GM23338 (cell line): ENCODE results near the gene FAM83C. TPM values are rescaled to one million over a fixed set of nuclear protein-coding genes. Genes with fewer than 3 reads are reported as not detected.

ENCODE experiments used
- ATAC-seq: fragments of 200-7000 bp; cut with Tn5 transposase; 3 replicates; pipeline ENCODE4 v1.9.1; 2020
- DNase-seq: peaks from one replicate; pipeline ENCODE4 v3.0.0-alpha.2; 2015; ENCODE audit warnings: low spot score
- H2AFZ ChIP-seq: fragments of 200-600 bp; sonication (generic); 2 replicates; pipeline ENCODE4 v1.8.0; 2016; ENCODE audit warnings: antibody characterized with exemption, mild to moderate bottlenecking, moderate library complexity
- H3F3A ChIP-seq: fragments of 200-600 bp; sonication (generic); replicated peaks from 2 replicates; pipeline ENCODE4 v1.8.0; 2017; ENCODE audit warnings: antibody characterized with exemption, mixed run types, low read depth
- H3K27ac ChIP-seq: fragments of 200-600 bp; sonication (generic); 2 replicates; pipeline ENCODE4 v1.6.1; 2016; ENCODE audit warnings: low read depth
- H3K27me3 ChIP-seq: fragments of 200-600 bp; sonication (generic); 2 replicates; pipeline ENCODE4 v1.8.0; 2016; ENCODE audit warnings: mild to moderate bottlenecking, mixed run types, moderate library complexity; ENCODE audit not compliant: insufficient read depth
- H3K36me3 ChIP-seq: fragments of 200-600 bp; sonication (generic); 2 replicates; pipeline ENCODE4 v1.8.0; 2016; ENCODE audit warnings: mild to moderate bottlenecking; ENCODE audit not compliant: insufficient read depth
- H3K4me1 ChIP-seq: fragments of 200-600 bp; sonication (generic); 2 replicates; pipeline ENCODE4 v1.8.0; 2016; ENCODE audit warnings: mild to moderate bottlenecking, moderate library complexity; ENCODE audit not compliant: insufficient read depth
- H3K4me2 ChIP-seq: fragments of 200-600 bp; sonication (generic); 2 replicates; pipeline ENCODE4 v1.7.1; 2017; ENCODE audit warnings: mixed run types
- H3K4me3 ChIP-seq: fragments of 200-600 bp; sonication (generic); 2 replicates; pipeline ENCODE4 v1.6.1; 2016; ENCODE audit warnings: mixed run types
- H3K79me2 ChIP-seq: fragments of 200-600 bp; sonication (generic); replicated peaks from 2 replicates; pipeline ENCODE4 v1.8.0; 2017; ENCODE audit warnings: mild to moderate bottlenecking; ENCODE audit not compliant: insufficient read depth
- H3K9me2 ChIP-seq: fragments of 200-600 bp; sonication (generic); 2 replicates; pipeline ENCODE4 v1.8.0; 2017; ENCODE audit not compliant: insufficient read depth
- H4K20me1 ChIP-seq: fragments of 200-600 bp; sonication (generic); replicated peaks from 2 replicates; pipeline ENCODE4 v1.8.0; 2017; ENCODE audit warnings: mild to moderate bottlenecking; ENCODE audit not compliant: insufficient read depth
- H3K27ac Mint-ChIP-seq: 2 replicates; pipeline ENCODE4 v1.8.0; 2020; ENCODE audit warnings: inconsistent platforms, mild to moderate bottlenecking, moderate library complexity, mixed read lengths
- H3K27me3 Mint-ChIP-seq: 3 replicates; pipeline ENCODE4 v1.8.0; 2022; ENCODE audit warnings: low read depth, mild to moderate bottlenecking, moderate library complexity, mixed read lengths, inconsistent platforms; ENCODE audit not compliant: insufficient read depth, poor library complexity
- H3K36me3 Mint-ChIP-seq: 3 replicates; pipeline ENCODE4 v1.8.0; 2021; ENCODE audit warnings: low read depth, mild to moderate bottlenecking, inconsistent platforms, moderate library complexity, mixed read lengths
- H3K4me1 Mint-ChIP-seq: 3 replicates; pipeline ENCODE4 v1.8.0; 2020; ENCODE audit warnings: mild to moderate bottlenecking, inconsistent platforms, mixed read lengths
- H3K4me3 Mint-ChIP-seq: 3 replicates; pipeline ENCODE4 v1.8.0; 2021; ENCODE audit warnings: moderate library complexity, mild to moderate bottlenecking, inconsistent platforms, mixed read lengths
- H3K9me3 Mint-ChIP-seq: 3 replicates; pipeline ENCODE4 v1.8.0; 2020; ENCODE audit warnings: moderate library complexity, mild to moderate bottlenecking, inconsistent platforms, mixed read lengths
- CREB1 ChIP-seq: fragments of 250-450 bp; sonication (Bioruptor Pico); IDR thresholded peaks from 2 replicates; pipeline ENCODE4 v1.5.0; 2020; ENCODE audit warnings: low read depth, mild to moderate bottlenecking, moderate library complexity
- EZH2 ChIP-seq: fragments of 200-600 bp; sonication (generic); IDR thresholded peaks from one replicate; pipeline ENCODE4 v1.8.0; 2017; ENCODE audit warnings: antibody characterized with exemption, mild to moderate bottlenecking, low read depth; ENCODE audit not compliant: unreplicated experiment
- EZH2phosphoT487 ChIP-seq: fragments of 200-600 bp; sonication (generic); IDR thresholded peaks from one replicate; pipeline ENCODE4 v1.8.1; 2018; ENCODE audit warnings: antibody characterized with exemption; ENCODE audit not compliant: unreplicated experiment
- JUNB ChIP-seq: IDR thresholded peaks from one replicate; pipeline ENCODE4 v1.6.1; 2016; ENCODE audit warnings: antibody characterized with exemption; ENCODE audit not compliant: unreplicated experiment
- NANOG ChIP-seq: IDR thresholded peaks from 2 replicates; pipeline ENCODE4 v1.6.1; 2016; ENCODE audit warnings: antibody characterized with exemption, borderline replicate concordance
- POLR2AphosphoS5 ChIP-seq: IDR thresholded peaks from 2 replicates; pipeline ENCODE4 v1.6.1; 2016; ENCODE audit warnings: antibody characterized with exemption, low read depth
- STAT1 ChIP-seq: IDR thresholded peaks from one replicate; pipeline ENCODE4 v1.6.1; 2016; ENCODE audit warnings: antibody characterized with exemption; ENCODE audit not compliant: unreplicated experiment
- ZNF114 ChIP-seq: fragments of 250-450 bp; sonication (Bioruptor Pico); IDR thresholded peaks from 2 replicates; pipeline ENCODE4 v1.5.0; 2020; ENCODE audit warnings: mild to moderate bottlenecking, moderate library complexity
- ZNF331 ChIP-seq: fragments of 250-450 bp; sonication (Bioruptor Pico); IDR thresholded peaks from 2 replicates; pipeline ENCODE4 v1.5.0; 2020; ENCODE audit warnings: low read depth, mild to moderate bottlenecking, moderate library complexity
- polyA plus RNA-seq: library from polyadenylated mRNA; unstranded; fragments of >200 nt; fragmentation: Nextera tagmentation; extraction: Ambion mirVana; gene quantifications from 2 replicates; pipeline ENCODE4 v1.2.1, GENCODE V29; 2016
- total RNA-seq: library from RNA; depleted of rRNA; stranded (reverse); fragments of >200 nt; shearing (Covaris generic); gene quantifications from 2 replicates; pipeline ENCODE4 v1.2.3, GENCODE V29; 2014
- TF ChIP-seq, protein P1 (sequence below): IDR thresholded peaks from 2 replicates; pipeline ENCODE4 v1.6.1; 2016; ENCODE audit warnings: antibody characterized with exemption
- TF ChIP-seq, protein P2 (sequence below): fragments of 250-450 bp; sonication (Bioruptor Pico); IDR thresholded peaks from 2 replicates; pipeline ENCODE4 v1.5.0; 2020; ENCODE audit warnings: mild to moderate bottlenecking, moderate library complexity
- TF ChIP-seq, protein P3 (sequence below), 2 experiments: fragments of 200-600 bp in 1 of 2; sonication (generic) in 1 of 2; conservative IDR thresholded peaks; 2 replicates each; pipeline versions ENCODE4 v1.5.1 to v1.6.1; 2016 to 2017; ENCODE audit warnings: antibody characterized with exemption in 2 of 2, low read depth in 2 of 2, mild to moderate bottlenecking in 2 of 2, moderate library complexity in 1 of 2
- TF ChIP-seq, protein P4 (sequence below): IDR thresholded peaks from one replicate; pipeline ENCODE4 v1.6.1; 2018; ENCODE audit warnings: antibody characterized with exemption; ENCODE audit not compliant: unreplicated experiment

Gene FAM83C
- total and polyA plus RNA-seq, 2 experiments from 2014 or later, result 0.10 TPM; not detected in 1

DNA sequence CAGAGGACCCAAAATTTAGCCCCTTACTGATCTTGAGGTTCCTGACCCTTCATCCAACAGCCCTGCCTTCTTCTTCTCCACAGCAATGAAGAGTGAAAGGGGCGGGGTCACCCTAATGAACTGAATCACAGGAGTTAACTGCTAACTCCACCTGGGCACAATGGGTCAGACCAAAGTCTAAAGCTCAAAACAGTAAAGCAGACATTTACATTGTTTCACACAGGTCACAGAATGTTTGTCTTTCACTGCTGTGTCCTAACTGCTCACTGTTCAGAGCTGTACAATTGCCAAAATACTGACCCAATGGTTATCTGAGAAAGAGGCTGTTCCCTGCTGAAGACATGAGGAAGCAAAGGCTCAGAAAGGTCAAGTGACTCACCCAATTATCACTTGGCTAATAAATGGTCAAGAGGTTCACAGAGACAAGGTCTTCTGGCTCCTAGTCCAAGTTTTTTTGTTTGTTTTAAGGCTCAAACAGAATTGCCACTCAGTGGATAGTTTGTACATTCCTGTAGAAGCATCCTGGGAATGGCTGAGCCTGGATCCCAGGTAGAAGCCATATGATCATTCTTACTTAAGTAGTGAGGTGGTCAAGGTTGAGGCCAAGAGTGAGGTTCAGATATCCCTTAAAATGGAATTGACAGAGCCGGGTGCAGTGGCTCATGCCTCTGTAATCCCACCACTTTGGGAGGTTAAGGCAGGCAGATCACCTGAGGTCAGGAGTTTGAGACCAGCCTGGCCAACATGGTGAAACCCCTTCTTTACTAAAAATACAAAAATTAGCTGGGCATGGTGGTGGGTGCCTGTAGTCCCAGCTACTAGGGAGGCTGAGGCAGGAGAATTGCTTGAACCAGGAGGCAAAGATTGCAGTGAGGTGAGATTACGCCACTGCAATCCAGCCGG, 35.1 kb upstream of the FAM83C start:
- Histone ChIP-seq H3F3A (no peaks in the 10 kb centered on the region), H3K27ac (no peak overlapping the region), H3K9me2 (no peaks in the 10 kb centered on the region), H2AFZ (no peak overlapping the region), H3K36me3 (no peaks in the 10 kb centered on the region), H3K4me2 (no peak overlapping the region), H3K4me3 (no peak overlapping the region), H3K79me2 (no peaks in the 10 kb centered on the region), H4K20me1 (peaks cover 7% of the 10 kb centered on the region; the same call in 1 of the 2 replicates), H3K27me3 (no peaks in the 10 kb centered on the region), H3K4me1 (no peaks in the 10 kb centered on the region)
- DNase-seq (no peak), ATAC-seq (no peak)
- TF ChIP-seq, protein P1, sequence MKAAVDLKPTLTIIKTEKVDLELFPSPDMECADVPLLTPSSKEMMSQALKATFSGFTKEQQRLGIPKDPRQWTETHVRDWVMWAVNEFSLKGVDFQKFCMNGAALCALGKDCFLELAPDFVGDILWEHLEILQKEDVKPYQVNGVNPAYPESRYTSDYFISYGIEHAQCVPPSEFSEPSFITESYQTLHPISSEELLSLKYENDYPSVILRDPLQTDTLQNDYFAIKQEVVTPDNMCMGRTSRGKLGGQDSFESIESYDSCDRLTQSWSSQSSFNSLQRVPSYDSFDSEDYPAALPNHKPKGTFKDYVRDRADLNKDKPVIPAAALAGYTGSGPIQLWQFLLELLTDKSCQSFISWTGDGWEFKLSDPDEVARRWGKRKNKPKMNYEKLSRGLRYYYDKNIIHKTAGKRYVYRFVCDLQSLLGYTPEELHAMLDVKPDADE, result no peak
- TF ChIP-seq EZH2, result no peak
- TF ChIP-seq CREB1, result no peak
- no peak for TF ChIP-seq STAT1
- TF ChIP-seq EZH2phosphoT487, result no peak
- TF ChIP-seq, protein P2, sequence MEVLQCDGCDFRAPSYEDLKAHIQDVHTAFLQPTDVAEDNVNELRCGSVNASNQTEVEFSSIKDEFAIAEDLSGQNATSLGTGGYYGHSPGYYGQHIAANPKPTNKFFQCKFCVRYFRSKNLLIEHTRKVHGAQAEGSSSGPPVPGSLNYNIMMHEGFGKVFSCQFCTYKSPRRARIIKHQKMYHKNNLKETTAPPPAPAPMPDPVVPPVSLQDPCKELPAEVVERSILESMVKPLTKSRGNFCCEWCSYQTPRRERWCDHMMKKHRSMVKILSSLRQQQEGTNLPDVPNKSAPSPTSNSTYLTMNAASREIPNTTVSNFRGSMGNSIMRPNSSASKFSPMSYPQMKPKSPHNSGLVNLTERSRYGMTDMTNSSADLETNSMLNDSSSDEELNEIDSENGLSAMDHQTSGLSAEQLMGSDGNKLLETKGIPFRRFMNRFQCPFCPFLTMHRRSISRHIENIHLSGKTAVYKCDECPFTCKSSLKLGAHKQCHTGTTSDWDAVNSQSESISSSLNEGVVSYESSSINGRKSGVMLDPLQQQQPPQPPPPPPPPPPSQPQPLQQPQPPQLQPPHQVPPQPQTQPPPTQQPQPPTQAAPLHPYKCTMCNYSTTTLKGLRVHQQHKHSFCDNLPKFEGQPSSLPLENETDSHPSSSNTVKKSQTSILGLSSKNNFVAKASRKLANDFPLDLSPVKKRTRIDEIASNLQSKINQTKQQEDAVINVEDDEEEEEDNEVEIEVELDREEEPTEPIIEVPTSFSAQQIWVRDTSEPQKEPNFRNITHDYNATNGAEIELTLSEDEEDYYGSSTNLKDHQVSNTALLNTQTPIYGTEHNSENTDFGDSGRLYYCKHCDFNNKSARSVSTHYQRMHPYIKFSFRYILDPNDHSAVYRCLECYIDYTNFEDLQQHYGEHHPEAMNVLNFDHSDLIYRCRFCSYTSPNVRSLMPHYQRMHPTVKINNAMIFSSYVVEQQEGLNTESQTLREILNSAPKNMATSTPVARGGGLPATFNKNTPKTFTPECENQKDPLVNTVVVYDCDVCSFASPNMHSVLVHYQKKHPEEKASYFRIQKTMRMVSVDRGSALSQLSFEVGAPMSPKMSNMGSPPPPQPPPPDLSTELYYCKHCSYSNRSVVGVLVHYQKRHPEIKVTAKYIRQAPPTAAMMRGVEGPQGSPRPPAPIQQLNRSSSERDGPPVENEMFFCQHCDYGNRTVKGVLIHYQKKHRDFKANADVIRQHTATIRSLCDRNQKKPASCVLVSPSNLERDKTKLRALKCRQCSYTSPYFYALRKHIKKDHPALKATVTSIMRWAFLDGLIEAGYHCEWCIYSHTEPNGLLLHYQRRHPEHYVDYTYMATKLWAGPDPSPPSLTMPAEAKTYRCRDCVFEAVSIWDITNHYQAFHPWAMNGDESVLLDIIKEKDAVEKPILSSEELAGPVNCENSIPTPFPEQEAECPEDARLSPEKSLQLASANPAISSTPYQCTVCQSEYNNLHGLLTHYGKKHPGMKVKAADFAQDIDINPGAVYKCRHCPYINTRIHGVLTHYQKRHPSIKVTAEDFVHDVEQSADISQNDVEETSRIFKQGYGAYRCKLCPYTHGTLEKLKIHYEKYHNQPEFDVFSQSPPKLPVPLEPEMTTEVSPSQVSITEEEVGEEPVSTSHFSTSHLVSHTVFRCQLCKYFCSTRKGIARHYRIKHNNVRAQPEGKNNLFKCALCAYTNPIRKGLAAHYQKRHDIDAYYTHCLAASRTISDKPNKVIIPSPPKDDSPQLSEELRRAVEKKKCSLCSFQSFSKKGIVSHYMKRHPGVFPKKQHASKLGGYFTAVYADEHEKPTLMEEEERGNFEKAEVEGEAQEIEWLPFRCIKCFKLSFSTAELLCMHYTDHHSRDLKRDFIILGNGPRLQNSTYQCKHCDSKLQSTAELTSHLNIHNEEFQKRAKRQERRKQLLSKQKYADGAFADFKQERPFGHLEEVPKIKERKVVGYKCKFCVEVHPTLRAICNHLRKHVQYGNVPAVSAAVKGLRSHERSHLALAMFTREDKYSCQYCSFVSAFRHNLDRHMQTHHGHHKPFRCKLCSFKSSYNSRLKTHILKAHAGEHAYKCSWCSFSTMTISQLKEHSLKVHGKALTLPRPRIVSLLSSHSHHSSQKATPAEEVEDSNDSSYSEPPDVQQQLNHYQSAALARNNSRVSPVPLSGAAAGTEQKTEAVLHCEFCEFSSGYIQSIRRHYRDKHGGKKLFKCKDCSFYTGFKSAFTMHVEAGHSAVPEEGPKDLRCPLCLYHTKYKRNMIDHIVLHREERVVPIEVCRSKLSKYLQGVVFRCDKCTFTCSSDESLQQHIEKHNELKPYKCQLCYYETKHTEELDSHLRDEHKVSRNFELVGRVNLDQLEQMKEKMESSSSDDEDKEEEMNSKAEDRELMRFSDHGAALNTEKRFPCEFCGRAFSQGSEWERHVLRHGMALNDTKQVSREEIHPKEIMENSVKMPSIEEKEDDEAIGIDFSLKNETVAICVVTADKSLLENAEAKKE (CRISPR knock-in tag), result no peak
- TF ChIP-seq, protein P3, sequence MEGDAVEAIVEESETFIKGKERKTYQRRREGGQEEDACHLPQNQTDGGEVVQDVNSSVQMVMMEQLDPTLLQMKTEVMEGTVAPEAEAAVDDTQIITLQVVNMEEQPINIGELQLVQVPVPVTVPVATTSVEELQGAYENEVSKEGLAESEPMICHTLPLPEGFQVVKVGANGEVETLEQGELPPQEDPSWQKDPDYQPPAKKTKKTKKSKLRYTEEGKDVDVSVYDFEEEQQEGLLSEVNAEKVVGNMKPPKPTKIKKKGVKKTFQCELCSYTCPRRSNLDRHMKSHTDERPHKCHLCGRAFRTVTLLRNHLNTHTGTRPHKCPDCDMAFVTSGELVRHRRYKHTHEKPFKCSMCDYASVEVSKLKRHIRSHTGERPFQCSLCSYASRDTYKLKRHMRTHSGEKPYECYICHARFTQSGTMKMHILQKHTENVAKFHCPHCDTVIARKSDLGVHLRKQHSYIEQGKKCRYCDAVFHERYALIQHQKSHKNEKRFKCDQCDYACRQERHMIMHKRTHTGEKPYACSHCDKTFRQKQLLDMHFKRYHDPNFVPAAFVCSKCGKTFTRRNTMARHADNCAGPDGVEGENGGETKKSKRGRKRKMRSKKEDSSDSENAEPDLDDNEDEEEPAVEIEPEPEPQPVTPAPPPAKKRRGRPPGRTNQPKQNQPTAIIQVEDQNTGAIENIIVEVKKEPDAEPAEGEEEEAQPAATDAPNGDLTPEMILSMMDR (conservative IDR thresholded peaks at IDR 0.05; ENCODE audit: low read depth in 2 of 2), result no peak
- TF ChIP-seq, protein P4, sequence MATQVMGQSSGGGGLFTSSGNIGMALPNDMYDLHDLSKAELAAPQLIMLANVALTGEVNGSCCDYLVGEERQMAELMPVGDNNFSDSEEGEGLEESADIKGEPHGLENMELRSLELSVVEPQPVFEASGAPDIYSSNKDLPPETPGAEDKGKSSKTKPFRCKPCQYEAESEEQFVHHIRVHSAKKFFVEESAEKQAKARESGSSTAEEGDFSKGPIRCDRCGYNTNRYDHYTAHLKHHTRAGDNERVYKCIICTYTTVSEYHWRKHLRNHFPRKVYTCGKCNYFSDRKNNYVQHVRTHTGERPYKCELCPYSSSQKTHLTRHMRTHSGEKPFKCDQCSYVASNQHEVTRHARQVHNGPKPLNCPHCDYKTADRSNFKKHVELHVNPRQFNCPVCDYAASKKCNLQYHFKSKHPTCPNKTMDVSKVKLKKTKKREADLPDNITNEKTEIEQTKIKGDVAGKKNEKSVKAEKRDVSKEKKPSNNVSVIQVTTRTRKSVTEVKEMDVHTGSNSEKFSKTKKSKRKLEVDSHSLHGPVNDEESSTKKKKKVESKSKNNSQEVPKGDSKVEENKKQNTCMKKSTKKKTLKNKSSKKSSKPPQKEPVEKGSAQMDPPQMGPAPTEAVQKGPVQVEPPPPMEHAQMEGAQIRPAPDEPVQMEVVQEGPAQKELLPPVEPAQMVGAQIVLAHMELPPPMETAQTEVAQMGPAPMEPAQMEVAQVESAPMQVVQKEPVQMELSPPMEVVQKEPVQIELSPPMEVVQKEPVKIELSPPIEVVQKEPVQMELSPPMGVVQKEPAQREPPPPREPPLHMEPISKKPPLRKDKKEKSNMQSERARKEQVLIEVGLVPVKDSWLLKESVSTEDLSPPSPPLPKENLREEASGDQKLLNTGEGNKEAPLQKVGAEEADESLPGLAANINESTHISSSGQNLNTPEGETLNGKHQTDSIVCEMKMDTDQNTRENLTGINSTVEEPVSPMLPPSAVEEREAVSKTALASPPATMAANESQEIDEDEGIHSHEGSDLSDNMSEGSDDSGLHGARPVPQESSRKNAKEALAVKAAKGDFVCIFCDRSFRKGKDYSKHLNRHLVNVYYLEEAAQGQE, result no peak
- TF ChIP-seq ZNF331 (CRISPR knock-in tag), result no peak
- TF ChIP-seq NANOG, result no peak
- TF ChIP-seq POLR2AphosphoS5, result no peak
- no peak for TF ChIP-seq ZNF114 (CRISPR knock-in tag)
- TF ChIP-seq JUNB, result no peak
- Mint-ChIP-seq H3K9me3 (no peaks in the 10 kb centered on the region), H3K36me3 (no peaks in the 10 kb centered on the region), H3K4me1 (peaks cover 9% of the 10 kb centered on the region), H3K27me3 (no peaks in the 10 kb centered on the region), H3K27ac (no peak overlapping the region), H3K4me3 (no peak overlapping the region)
